Activated CD8-positive, alpha-beta memory T cell treated with anti-CD3 and anti-CD28 coated beads for 48 hours (primary cell): ENCODE data around the gene TMEM181.

ENCODE experiments used
- DNase-seq, 3 experiments: peaks; one replicate each; pipeline ENCODE4 v3.0.0-alpha.2; 2020; ENCODE audit warnings: low read depth in 2 of 3, low spot score in 2 of 3

TMEM181 gene

DNA sequence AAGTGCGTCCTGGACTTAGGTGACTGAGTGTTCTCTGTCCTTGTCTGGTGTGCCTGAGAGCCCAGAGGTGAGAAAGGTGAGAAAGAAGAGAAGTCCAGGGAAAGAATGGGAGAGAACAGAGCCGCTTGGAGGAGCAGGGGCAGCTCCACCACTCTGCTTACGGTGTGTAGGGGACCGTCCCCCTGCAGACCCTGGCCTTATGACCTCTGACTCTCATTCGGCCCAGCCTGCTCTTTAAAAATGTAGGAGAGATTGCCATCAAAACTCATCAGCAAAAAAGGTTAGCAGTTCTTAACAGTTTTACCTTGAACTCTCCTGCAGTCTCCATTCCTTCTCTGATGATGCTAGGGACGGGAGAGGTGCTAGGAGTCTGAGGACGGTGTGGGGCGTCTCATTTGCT is 2.0 kb downstream of the TMEM181 start:
- no peak for DNase-seq

DNA sequence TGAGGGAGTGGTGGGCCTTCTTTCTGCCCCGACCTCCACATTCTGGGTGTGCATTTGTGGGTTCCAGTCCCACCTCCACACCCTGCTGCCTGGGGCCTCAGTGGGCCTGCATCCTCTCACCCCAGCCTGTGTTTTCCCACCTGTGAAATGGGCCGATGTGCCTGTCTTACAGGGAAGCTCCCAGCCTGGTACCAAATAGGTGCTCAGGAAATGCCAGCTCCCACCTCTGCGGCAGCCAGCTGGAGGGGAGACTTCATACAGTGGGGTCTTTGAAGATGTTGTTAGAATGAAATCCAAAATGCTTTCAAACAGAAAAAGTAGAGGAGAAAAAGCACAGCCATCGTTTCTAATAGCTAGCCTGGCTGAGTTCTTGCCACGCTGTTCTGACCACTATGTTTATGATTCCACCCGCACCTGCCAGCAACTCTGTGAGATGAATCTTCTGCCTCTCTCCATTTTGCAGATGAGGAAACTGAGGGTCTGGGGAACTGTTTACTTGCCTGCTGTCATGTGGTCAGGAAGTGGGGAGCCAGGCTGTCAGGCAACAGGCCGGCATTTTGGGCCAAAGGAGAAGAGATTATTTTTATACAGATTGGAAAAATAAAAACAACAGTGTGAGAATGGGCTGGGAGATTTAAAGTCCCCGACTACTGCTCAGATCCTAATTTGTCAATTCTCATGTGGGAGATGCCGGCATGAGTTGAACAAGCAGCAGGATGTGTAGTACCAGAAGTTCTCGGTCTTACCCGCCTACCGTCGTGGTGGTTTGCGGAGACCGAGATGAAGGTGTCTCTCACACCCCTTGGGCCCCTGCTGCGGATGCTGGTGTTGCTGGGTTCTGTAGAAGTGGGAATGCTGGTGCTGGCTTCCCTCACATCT is 4.6 kb downstream of the TMEM181 start:
- no peak for DNase-seq

DNA sequence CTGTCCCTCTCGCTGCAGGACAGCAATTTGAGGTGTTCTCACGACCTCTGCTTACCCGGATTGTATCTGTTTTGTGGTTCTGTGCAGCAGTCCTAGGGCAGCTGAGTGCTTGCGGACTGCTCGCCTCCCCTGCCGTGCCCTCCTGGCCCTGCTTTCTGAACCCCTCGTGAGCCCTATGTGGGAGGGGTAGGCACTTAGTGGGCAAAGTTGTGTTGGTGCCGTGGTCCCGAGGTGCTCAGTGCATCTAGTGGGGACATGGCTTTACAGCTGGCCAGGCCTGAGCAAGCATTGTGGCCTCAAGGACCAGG is 5.2 kb downstream of the TMEM181 start:
- DNase-seq, result no peak

DNA sequence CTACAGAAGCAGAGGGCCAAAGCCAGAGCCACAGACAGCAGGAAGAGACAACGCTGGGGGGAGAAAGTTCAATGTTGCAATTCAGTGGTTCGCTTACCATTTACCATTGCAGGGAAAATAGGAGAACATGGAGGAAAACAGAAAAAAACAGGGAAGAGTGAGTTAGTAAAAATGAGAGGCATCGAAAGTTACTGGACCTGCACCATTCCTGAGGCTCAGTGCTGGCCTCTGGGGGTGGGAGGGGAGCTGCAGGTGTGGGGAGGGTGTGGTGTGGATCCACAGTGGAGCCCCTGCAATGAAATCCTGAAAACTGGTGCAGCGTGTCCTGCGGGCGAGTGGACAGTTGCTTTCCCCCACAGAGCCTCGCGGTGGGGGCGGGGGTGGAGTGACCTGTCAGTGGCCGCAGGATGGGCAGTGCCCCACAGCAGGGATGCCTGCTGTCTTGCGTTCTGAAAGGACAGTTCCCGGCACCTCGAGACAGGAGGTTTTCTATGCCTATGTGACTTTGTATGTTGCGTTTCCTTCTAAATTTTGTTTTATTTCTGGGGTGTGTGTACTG is 5.7 kb downstream of the TMEM181 start:
- DNase-seq, result no peak

DNA sequence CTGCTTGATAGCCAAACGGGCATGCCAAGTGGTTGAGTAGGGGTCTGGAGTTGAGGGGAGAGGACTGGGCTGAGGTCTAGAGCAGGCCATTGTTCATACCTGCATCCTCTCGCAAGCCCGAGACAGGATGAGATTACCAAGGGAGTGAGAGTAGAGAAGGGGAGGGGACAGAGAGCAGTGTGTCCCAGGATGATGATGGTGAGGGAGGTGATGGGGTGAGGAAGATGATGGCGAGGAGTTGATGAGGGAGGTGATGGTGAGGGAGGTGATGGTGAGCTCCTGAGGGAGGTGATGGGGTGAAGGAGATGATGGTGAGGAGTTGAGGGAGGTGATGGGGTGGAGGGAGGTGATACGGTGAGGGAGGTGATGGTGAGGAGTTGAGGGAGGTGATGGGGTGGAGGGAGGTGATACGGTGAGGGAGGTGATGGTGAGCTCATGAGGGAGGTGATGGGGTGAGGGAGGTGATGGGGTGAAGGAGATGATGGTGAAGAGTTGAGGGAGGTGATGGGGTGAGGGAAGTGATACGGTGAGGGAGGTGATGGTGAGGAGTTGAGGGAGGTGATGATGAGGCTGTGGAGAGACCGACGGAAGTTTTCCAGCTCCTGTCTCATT is 6.4 kb downstream of the TMEM181 start:
- DNase-seq, result no peak

DNA sequence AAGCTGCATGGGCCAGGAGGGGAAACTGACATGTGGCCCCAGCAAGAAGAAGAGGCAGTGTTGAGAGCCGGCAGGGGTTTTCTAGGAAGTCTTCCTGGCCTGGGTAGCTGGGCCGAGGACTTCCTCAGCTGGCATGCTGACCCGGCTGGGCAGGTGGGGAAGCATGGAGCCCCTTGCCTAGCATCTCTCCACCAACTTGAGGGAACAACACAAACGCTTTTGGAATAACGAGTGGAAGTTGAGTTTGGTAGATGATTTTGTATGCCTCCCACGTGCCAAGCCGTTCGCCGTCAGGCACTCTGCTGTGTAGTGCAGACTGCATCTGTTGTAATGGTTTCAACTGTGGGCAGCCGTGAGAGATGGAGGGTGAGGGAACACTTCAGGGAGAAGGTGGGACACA is 7.3 kb downstream of the TMEM181 start:
- no peak for DNase-seq

DNA sequence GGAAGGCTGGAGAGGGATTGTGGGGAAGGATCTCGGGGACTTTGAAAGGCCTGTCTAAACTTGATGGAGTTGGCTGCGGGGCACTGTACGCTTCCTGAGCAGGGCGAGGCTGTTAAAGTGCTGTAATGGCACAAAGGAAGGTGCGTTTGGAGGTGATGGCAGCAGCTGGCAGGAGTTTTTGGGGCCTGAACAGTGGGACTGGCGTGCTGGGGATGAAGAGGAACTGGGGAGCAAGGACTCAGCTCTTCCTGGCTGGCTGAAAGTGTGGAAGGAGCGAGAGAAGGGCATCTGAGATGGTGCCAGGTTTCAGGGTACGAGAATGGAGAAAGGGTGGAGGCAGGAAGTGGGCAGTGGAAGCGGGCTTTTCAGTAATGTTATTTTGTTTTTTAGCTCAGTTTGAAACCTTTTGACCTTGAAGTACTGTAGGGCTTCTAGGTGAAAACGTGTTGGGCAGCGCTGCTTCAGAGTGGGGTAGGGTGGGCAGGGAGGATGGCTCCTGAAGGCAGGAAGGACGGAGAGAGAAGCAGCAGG is 8.0 kb downstream of the TMEM181 start:
- DNase-seq, result no peak

DNA sequence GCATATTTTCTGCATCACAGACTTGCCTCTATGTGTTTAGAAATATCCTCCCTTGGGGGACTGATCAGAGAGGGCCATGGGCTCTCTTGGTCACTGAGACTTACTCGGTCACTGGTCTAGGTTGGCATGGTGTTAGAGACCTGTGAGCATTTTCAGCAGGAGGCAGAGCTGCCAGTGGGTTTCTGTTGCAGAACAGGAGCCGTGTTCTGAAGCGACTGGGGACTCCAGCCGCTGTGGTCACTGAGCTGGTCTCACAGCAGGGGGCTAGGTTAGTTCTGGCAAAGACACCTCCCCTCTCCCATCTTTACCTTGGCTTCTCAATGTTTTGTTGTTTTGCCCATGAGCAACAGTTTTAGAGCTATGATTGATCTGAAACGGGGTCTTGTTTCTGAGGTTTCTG is 8.7 kb downstream of the TMEM181 start:
- DNase-seq, result no peak

DNA sequence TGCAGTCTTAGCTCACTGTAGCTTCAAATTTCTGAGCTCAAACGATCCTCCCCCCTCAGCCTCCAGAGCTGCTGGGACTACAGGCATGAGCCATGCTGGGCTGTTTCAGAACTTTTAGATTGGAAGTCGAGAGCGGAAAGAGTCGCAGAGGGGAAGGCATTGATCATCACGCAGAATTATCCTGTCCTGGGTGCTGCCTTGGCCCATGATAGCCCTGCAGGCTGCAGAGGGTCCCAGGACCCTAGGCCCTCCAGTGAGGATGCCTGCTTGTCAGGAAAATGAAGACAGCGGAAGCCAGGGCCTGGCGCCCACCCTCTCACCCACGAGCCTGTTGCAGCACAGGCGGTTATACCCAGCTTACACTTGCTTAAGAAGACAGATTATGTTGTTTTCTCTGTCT is 9.1 kb downstream of the TMEM181 start:
- no peak for DNase-seq

DNA sequence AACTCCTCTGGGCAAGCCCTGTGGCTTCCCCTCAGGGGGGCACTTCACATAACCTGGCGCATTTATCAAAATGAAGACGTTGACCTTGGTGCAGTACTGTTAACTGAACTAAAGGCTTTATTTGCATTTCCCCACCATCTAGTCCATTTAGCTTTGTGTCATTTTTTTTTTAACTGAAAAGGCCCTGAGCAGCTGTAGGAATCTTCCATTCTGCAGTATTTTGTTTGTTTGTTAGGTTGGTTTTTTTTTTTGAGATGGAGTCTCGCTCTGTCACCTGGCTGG is 10.7 kb downstream of the TMEM181 start:
- DNase-seq, result no peak

DNA sequence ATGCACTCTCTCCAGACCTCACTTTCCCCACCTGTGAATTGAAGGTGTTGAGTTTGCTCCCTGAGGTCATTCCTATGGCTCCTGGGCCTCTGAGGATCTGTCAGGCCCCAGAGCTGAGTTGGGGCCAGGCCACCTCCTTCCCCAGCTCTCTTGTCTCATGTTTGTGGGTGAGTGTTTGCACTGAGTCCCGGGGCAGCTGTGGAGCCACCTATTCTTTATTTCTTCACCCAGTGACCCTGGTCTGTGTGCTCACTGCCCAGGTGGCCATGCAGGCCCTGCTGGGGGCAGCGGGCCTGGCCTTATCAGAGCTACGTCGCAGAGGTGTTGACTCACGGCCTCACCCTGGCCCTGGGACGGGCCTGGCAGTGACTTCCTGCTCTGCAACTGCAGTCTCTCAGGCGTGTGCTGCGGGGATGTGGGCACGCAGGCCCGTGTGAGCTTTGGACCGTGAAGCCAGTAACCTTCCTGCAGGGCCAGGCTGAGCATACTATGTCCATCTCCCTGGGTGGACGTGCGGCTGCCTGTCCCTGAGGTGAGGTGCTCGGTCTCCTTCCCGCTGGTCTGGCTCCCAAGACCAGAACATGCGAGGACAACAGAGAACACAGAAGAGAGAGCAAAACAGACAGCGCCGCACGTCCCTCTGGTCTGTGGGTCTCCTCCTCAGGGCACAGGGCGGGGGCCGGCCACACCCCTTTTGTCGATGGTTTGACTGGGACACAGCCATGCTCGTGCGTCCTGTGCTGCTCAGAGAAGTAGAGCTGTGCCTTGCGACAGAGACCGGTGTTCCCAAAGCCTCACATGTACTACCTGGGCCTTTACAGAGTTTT is 12.1 kb downstream of the TMEM181 start:
- DNase-seq, result no peak

DNA sequence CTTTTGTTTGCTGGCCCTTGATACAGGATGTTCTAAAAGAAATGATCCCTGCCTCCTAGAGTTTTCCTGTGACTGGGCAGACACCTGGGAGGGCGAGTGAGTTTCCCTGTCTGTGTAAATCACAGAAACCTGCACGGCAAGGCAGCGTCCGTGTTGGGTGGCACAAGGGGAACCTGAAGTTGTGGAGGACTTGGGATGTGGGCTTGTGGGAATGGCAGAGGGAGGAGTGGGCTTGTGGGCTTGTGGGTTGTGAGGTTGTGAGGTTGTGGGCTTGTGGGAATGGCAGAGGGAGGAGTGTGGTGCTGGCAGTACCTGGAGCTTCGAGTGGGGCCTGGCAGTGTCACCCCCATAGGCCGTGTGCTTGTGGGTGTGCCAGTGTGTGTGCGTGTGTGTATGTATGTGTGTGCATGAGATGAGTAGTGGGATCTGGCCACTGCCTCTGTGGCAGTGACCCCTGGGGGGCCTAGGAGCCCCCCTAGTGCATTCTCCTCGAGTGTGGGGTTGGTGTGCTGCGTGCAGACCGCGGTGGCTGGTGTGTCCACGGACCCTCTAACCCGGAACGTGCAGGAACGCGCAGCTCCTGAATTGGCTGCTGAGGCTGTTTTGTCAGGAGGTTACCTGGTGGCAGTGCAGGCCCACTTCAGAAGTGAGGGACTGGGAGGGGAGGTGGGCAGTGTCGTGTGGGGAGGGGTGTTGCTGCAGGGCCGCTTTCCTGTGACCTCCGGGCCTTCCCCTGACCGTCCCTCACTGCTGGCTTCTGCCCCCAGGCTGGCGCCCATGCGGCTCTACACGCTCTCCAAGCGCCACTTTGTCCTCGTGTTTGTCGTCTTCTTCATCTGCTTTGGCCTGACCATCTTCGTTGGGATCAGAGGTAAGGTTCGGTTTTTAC is 13.0 kb downstream of the TMEM181 start:
- DNase-seq, result no peak

DNA sequence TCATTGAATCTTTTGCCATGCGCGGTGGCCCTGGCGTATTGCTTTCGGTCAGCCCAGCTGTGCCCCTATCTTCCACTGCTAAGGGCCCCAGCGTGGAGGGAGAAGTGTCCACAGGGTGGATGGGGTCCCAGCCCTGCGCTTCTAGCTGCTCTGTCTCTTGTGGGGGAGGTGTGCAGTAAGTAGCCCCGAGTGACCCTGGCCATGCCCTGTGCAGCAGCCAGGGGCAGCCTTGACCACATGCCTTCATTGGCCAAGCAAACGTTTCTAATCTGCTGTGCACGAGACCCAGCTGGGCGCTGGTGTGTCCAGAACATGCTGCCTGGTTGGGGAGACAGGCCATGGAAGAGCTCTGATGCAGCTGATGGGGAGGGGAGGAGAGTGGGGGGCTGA is 13.6 kb downstream of the TMEM181 start:
- DNase-seq, result no peak

DNA sequence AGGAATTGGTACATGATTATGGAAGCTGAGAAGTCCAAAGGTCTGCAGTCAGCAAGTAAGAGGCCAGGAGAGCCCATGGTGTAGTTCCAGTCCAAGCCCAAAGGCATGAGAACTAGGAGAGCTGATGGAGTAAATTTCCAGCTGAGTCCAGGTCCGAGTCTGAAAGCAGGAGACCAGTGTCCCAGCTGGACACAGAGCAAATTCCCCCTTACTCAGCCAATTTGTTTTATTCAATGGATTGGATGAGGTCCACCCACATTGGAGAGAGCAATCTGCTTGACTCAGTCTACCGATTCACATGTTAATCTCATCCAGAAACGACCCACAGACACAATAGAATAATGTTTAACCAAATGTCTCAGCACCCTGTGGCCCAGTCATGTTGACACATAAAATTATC is 14.9 kb downstream of the TMEM181 start:
- no peak for DNase-seq

DNA sequence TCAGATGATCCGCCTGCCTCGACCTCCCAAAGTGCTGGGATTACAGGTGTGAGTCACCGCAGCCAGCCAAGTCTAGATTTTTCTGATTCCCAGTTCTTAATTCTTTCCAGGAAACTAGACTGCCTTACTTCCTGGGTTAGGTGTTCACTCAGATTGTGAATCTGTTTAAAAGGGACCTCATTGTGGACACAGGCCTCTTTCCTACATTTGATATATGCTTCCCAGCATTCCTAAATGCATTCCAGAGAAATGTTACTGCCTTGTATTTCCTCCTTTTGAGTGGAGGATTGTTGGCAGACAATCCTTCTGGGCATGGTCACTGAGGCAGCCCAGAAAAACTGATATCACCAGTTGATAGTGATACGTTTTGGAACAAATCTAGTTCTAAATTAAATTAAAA is 15.7 kb downstream of the TMEM181 start:
- no peak for DNase-seq

DNA sequence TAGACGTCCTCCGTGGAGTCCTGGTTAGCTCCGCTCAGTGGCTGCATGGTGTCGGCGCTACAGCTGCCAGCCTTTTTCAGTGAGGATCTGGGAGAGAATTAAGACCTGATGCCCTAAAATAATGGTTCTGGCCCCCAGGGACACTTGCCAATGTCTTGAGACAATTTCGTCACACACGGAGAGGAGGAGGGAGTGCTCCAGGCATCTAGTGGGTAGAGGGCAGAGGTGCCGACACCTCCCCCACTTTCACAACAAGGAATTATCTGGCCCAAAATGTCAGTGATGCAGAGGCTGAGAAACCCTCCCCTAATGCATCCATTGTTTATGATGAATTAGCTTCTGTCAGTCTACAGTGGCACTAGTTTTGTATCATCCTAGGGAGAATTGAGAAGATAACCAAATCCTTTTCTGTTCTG is 24.4 kb downstream of the TMEM181 start:
- DNase-seq, result no peak

DNA sequence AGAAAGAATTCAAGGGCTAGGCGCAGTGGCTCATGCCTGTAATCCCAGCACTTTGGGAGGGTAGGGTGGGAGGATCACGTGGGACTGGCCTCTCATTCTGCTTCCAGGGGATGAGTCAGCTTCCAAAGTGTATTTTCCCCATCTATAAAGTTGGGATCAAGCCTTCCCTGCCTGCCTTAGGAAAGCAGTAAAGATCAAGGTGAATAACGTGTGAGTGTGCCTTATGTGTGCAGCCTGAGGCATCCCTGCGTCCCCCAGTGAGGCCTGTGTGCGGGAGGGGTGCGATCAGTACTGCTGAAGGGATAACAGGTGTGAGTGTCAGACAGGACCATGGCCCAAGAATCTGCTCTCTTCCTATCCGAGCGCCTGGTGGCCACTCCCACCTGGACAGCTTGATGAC is 26.8 kb downstream of the TMEM181 start:
- DNase-seq, result no peak

DNA sequence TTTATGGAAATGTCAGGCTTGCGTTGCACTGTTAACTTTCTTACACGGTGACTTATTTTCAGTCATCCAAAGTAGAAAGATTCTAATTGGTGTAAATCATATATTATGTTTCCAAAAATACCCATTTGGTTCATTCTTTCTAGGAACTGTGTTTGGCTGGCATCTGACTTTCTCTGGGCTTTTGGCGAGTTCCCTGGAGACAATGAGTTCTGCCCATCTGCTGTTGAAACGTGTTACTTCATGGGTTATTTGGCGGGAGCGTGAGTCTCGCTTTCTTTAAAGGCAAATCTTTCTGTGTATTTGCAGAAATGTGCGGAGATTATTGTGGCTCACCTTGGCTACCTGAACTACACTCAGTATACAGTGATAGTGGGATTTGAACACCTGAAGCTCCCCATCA is 29.5 kb downstream of the TMEM181 start:
- no peak for DNase-seq

DNA sequence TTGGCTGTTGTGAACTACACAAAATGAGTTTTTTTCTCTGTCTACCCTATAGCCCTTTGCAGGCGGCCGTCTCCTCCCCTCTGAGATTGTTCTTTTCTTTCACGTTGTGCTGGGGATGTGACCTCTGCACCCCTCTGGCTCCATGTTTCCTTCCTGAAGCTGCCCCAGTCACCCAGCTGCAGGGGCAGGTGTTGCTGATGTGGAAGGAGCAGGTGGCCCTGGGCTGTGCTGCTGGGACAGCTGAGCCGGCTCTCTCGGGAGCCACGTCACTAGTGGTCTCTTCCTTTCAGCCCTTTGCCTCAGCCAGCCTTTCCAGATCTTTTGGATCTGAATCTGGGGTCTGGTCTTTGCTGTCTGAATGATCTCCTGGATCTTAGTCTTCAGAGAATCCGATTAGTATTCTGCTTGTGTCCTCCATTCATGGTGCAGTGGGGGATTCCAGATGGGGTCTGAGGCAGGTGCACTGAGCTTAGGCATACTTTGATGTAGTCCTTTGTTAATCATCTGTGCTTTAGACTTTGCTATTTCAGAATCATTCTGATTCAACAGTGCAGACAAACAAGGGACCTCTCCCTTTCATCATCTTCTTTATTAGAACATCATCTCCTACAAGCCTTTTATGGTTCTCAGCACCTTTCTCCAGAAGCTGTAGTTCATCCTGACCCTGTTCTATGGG is 31.4 kb downstream of the TMEM181 start:
- DNase-seq, result no peak

DNA sequence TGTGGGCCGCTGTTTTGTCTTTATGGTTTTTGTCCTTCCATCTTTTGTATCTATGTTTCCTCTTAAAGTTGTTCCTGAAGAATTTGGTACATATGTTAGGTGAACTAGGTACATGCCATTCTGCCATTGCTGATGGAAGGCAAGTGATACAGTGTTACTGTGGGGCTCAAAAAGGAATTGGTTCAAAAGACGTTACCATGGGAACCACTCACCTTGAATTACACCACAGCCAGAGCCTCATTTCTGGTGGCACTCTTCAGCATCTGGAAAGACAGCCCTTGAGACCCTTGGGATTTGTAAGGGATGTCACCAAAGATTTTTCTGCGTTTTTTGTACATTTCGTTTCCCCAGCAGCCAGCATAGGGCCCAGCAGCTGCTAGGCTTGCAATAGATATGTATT is 31.9 kb downstream of the TMEM181 start:
- no peak for DNase-seq
